ENCODE measurements around the gene SLC6A15.

Gene SLC6A15

DNA sequence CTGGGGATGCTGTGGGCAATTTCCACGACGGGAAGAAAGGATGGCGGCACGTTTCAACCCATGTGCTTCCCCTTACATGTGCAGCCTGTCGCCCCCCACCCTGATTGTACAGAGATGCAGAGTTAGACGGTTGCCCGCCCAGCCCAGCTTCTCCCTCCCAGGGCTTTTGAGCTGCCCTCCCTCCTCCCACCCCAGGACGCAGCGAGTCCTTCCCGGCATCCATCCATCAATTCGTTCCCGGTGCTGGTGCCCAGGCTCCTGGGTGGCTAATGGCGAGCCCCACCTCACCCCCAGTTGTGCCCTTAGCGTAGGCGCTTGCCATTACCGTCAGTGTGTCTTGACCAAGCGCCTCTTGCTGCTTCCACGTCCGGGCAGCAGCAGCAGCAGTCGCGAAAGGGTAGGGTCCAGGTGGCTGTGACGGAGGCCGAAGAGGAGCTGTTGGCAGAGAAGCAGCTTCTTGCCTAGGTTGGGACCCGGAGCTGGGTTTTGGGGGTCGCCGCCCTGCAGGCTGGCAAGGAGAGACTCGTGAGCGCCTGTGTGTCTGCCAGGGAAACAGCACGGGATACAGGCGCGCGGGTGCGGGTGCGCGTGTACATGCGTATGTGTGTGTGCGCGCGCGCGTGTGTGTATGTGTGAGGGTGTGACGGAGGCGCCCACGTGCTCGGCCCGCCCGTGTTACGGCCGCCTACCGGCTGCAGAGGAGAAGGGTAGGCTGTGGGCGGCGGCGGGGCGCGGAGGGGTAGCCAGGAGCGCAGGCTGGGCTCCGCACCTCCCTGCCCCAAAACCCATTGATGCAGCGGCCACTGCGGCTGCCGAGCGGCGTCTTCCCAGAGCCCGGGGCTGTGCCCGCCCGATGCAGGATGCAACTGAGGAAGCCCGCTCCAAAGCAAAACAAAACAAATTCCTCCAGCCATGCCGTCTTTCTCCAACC lies at the start of gene SLC6A15:
TSS of gene SLC6A15 (minus strand) at position 602 of the 931 bp plus-strand sequence. CDS start 20,679 bp downstream, outside the sequence.
- DNase-seq: peak; percentile 82

DNA sequence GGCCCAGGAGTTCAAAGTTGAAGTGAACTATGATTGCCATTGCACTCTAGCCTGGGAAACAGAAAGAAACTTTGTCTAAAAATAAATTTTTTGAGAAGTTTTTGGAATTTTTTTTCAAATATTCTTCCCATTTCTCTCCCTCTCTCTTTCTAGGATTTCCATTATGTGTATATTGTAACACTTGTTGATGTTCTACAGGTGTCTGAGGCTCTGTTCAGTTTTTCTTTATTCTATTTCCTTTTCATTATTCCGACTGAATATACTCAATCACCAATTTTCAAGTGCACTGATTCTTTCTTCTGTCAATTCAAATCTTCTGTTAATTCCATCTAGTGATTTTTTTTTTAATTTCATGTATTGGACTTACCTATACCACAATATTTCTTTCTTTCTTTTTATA lies 48.3 kb upstream of the SLC6A15 start:
- DNase-seq: no peak

DNA sequence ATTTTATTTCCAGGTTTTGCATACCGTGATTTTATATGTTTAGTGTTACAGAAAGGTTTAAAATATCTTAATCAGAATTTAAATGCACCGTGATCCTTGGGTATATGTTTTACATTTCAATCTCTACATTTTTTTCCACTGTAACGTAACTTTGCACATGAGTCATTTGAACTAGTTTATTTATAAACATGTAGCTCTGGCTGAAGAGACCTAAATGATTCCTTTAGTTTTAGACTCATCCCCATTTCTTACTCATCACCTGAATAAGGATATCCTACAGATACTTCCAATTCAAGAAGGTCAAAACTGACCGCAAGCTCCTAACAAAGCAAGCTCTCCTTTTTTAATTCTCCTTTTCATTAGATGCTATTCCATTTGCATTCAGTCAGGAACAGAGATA lies 42.7 kb upstream of the SLC6A15 start:
- no peak for DNase-seq

DNA sequence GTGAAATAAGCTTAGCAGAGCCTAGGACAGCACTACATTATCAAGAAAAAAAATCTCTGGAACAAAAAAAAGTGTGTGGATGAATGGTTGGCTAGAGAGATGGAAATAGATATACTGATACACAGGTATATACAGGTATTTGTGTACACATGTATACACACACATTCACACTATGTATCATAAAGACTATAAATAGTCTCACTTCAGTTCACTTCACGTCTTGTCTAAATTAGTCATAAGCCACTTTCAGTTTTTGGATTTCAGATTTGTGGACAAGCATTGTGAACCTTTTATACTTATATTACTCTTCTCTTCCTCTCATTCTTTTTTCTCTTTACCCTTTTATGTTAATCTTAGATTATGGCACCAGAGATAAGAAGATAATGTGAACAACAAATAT lies 41.8 kb upstream of the SLC6A15 start:
- DNase-seq: no peak

DNA sequence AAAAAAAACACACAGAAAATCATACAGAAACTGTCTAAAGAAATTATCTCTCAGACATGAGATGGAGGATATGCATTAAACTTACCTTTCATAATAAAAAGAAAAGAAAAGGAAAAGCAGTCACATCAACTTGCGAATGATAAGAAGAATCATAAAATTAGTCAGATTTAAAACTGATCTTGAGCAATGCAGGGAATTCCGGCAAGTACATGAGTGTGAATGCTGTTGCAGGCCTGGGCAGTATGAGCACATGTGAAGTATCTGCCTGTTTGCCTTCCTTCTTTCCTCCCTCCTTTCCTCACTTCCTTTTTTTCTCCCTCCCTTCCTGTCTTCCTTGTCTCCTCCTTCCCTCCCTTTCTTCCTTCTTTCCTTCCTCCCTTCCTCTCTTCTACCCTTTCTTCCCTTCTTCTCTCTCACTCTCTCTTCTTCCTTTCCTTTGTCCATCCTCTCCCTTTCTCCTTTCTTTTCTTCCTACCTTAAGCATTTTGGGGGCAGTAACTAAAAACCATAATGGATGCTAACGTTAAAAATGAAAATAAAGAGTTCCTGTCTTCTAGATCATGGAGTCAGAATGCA lies 38.5 kb upstream of the SLC6A15 start:
- no peak for DNase-seq

DNA sequence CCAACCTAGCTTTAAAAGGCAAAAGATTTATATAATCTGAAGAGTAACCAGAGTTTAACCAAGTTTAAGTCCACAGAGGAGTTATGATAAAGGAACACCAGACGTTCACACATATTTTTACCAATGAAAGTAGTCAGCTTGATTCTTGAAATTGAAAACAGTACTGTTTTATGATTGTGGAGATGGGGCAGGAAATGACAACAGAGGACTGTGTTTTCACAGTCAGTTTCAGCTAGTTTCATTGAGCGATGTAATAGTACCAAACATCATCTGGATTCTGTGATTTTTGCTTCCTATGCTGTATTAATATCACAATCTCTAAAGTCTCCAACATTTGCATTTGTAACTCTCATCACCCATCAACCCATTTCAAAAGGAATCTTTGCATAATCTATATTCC lies 34.2 kb upstream of the SLC6A15 start:
- no peak for DNase-seq

DNA sequence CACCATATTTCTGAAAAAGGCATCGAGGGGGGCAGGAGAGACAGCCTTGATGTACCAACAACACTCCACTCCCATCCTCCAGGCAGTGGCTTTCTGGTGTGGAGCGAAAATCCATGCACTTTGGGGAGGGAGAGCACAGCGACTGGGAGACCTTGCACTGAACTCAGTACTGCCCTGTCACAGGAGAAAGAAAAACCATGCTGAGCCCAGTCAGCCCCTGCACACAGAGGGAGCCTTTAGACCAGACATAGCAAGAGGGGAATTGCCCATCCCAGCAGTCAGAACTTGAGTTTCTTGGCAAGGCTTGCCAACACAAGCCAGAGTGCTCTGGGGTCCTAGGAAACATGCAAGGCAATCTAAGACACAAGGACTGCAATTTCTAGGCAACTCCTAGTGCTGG lies 24.8 kb upstream of the SLC6A15 start:
- no peak for DNase-seq

DNA sequence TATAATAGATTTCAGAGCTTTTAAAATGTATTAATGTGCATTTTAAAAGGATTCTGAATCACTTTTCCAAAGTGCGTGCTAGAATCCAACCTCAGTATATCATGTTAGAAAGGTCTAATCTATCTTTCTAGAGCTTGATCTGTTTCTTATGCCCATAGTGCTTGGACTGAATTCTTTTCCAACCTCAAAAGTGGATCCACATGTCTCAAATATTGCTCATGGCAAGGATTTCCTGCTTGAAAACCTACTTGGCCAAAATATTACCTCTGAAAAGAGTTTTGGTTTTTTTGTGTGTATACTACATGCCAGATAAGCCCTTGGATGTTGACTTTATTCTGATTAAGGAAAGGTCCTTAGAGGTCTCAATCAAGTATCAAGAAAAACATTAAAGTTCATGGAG lies 16.9 kb upstream of the SLC6A15 start:
- DNase-seq: no peak

DNA sequence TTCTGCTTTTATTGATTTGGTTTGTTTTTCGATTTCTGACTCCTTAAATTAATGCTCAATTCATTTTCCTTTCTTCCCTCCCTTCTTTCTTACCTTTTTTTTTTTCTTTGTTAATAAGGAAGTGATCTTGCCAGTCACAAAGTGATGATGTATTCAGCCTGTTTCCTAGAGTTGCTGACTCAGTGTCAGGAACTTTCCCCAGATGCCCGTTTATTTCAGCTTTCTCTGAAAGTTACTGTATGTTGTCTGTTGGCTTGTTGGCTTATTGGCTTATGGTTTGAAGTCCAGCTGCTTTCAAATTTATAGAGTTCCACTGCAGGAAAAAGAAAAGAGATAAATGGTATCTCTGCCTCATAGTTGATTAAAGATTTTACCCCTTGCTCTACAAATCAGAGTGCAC lies 12.4 kb upstream of the SLC6A15 start:
- DNase-seq: no peak

DNA sequence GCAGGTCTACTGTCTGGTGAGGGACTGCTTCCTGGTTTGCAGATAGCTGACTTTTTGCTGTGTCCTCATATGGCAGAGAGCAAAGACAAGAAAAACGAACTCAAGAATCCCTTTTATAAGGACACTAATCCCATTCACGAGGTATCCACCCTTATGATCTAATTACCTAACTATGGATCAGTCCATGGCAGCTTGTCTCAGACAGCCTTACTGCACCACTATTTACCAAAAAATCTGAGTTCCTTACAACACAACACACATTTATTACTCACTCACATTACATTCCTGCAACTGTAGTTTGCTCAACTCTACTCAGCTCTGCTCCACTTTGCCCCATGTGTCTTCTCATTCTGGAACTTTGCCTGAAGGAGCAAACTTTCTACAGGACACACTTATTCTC lies 10.1 kb upstream of the SLC6A15 start:
- DNase-seq: no peak

DNA sequence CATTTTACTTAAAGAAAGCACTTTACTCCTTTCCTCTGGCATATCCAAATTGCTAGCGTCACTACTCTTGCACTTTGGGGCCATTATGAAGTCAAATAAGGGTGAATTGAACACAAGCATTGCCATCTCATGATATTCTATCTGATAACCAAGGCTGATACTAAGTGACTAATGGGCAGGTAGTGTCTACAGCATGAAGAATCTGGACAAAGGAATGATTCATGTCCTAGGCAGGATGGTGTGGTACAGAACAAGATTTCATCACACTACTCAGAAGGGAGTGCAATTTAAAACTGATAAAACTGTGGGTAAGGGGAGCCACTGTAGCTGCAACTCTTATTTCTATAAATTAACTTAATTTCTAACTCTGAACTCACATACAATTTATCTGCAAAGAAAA lies 7.7 kb upstream of the SLC6A15 start:
- no peak for DNase-seq

DNA sequence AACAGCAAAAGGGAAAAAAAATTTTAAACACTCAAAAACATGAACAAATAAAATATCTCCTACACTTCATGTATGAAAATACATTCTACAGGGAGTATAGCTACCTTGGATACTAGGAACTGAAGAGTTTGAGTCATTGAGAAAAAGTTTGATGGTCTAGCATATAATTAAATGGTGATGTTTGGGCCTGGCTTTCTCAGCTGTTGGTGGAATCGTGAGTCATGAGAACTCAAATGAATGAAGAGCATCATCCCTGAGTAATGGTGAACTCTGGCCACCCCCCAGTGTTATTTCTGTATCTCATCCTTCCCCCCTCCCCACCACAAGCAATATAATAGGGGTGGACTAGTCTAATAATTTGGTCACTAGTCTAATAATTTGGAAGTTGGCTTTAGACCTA lies 6.7 kb upstream of the SLC6A15 start:
- DNase-seq: no peak

DNA sequence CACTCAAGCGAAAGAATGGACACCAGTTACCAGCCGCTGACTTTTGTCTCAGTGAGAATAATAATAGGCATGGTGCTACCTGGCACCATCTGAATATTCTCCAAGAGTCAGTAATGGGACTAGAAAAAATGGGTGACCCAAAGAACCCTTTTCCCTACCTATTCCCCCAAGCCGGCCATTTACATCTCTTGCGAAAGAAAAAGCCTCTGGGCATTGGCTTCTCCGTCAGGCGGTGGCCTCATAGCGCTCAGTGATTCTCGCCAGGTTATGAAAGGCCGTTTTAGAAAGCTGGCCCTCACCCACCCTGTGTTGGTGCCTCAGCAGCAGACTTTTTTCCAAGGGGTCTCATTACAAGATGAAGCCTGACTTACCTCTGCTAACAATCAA lies 523 bp upstream of the SLC6A15 start:
- DNase-seq: no peak

DNA sequence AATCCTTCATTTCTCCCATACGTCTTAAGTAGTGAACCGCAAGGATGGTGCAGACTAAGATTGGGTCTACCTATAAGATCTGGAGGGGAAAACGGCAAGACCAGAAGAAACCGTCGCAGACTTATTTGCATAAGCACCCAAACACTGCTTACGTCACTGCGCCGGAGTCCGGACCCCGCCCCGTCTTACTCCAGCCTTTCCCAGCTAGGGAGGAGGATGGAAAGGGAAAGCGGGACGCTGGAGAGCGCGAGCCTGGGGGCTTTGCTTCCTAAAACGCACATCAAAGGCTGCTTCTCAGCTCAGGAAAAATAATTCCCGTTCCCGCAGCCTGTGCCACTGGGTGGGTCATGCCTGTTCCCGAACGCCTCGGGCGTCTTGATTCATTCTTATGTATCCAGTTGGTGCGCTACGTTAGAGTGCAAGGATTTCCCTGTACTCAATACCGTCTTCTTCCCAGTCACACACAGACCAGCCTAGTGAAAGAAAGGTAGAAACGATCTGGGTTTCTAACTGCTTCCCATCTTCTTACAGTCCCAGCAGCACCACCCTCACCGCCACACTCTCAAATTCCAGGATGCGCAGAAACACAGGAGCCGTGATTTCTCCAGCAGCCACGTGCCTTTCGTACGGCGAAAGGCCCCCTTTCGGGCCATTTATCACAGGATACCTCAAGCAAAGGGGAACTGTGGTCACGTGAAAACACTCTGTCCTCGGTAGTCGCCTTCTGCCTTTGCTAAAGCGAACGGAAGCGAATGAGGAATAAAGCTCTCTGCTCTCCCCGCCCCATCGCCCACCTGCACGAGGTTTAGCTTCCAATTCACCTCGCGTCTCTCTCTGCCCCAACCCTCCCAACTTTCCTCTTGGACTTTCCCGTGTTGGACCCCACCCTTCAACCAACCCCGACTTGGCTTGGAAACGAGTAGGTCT lies 1.1 kb downstream of the SLC6A15 start:
- peak; percentile 53 for DNase-seq

DNA sequence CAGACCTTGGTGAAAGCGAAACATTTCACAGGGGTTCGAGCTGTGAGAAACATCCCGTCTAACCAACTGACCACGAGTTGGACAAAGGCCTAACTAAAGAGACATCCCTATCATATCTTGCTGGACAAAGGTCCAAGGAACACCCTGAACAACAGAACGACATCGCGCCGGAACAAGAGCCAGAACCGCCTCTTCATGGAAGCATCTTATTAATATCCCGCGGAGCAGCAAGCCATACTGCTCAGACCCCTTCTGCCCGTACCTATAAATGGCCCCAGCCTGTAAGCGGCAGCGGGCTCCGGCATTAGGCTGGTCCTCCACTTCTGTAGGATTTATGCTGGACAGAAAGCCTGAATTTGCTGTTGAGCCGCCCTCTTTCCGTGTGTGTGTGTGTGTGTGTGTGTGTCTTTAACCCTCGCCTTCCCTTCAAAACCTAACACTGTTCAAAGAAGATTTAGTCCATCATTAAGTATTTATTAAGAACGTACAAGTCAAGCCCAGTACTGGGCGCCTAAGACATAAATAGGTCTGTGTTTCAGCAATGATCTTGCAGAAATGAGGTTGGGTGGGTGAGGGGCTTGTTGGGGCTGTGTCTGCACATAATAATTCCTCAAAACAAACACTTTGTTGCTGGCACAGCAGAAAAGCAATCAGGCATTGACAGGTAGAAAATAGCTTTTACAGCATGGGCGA lies 1.9 kb downstream of the SLC6A15 start:
- DNase-seq: no peak

DNA sequence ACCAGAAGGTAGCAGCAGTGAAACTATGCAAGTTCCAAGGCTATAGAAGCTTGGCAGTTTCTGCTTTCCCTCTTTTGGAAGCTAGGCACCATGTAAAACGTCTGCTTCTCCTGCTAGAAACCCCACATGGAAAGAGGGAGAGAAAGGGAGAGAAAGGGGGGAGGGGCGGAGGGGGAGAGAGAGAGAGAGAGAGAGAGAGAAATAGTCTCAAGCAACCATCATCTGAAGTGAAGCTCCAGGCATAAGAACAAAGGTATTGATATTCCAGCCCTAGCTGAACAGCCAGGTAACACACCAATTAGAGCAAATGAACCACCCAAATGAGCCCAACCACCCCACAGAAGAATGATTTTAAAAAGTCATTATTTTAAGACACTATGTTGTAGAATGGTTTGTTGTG lies 8.5 kb downstream of the SLC6A15 start:
- DNase-seq: no peak

DNA sequence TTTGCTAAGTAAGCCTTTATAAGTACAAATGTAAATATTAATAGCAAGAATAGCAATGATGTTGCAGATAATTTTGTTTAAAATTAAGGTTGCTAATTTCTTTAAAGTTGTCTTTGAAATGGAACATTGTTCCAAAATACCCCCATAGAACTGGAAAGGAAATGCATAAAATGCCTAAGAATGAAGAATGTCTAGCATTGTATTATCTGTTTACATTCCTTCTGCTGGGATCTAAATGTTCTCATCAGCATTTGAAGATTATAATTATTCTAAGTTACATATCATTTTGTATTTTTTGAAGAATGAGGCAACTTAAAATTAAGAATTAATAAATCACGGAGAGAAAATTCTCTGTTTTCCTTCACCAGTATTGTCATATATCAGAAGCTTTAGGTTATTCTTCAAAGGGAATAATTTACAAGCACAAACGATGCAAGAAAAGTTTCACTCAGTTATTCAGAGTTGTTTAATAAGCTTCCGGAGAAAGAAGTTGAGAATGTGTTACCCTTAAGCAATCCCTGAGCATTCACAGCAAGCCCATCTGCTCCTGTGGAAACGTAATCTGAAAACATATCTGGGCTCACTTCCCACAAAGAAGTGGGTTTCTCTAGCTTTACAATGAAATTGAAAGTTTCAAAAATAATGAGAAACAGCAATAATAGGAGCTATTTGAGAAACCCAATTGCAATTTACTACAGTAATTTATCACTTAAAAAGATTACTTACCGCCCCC lies 21.3 kb downstream of the SLC6A15 start:
- DNase-seq: no peak

DNA sequence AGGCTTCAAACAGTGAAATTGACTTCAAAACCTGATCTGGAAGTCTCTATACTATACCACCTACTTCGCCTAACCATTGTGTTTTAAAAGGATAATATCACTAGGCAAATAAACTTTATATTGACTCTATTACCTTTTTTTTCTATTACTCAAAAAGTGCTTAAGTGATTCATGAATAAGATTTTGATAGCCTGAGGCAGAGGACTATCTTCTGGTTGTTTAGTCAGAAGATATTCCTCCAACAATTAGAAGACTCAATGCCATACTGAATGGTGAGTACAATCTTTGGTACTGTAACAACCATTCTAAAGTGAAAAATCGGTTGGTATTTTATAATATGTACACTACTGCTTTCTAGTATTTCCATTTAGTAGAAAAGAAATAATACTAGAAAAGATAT lies 22.8 kb downstream of the SLC6A15 start:
- DNase-seq: no peak

DNA sequence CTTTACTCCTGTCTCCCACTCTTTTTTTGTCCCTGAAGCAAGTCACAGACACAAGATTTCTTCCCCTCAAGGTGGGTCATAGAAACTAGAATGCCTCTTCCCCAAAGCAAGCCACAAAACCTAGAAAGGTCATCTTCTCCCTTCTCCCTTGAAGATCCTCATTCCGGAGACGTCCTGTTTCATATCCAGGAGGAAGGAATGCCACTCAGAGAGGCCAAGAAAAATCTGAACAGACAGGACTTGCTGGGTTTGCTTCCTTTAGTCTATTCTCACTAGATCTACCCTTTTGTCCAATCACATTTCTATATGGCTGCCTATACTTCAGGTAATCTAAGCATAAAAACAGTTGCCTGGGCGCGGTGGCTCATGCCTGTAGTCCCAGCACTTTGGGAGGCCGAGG lies 23.7 kb downstream of the SLC6A15 start:
- DNase-seq: no peak

DNA sequence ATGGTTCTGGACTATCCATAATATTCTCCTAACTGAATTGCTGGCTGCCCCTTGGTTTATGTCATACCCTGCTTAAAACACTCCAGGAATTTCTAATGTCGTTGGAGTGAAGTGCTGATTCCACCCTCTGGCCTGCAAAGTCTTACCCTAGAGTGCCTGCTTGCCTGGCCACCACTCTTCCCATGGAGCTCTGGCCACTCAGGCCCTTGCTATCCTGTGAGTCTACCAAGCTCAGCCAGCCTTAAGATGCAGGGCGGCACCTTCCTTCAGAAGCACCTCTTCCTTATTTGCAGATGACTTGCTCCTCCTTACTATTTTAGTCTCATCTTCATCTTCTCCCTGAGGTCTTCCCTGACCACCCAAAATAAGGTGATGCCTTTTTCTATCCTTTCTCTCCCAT lies 35.3 kb downstream of the SLC6A15 start:
- no peak for DNase-seq

DNA sequence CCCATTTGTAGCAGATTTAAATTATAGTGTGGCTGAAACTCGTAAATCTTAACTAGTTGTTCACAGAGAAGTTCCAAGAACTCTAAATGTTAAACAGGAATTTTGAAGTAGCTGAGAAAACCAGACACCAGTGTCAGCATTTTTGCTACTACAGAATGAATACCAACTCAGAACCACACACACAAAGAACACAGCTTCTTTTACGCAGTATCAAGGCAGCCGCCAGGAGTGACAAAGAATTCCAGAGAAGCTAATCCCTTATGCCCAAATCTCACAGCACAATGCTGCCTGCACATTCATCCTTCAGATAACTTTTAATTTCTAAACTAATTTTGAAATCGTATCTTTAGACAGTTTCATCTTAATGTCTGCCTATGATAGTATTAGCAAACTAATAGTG lies 37.4 kb downstream of the SLC6A15 start:
- DNase-seq: no peak

DNA sequence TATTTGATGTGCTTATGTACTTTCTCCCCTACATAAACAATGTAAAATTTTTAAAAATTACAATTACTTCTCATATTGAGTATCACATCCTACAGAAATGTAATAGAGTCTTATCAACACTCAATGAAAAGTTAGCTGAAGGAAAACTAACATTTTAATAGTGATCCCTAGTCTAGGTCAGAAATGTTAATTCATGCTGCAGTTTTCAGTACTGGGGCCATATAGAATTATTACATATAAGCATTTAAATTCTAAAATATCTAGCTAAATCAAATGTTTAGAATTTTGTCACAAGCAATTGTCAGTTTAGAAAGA lies 37.8 kb downstream of the SLC6A15 start:
- no peak for DNase-seq

All from NCI-H510A (cell line).